H1 (cell line): ENCODE results near the gene C17orf50. TPM values are rescaled to one million over a fixed set of nuclear protein-coding genes. Genes with fewer than 3 reads are reported as not detected.

Experiments
- CTCF ChIA-PET: fragments of 300-600 bp; sonication (Branson Sonifier 250); formaldehyde crosslinking; loops from one replicate; lab custom pipeline; 2021; ENCODE audit not compliant: partially characterized antibody; lab: Charles Lee
- POLR2A ChIA-PET: fragments of 300-600 bp; sonication (Branson Sonifier 250); formaldehyde crosslinking; loops from one replicate; lab custom pipeline; 2021; ENCODE audit warnings: inconsistent platforms; ENCODE audit not compliant: partially characterized antibody; lab: Charles Lee
- DNase-seq, 2 experiments: peaks; one replicate each; pipeline versions ENCODE4 v3.0.0 to v3.0.0-alpha.2; 2010 to 2022; ENCODE audit warnings: low spot score in 2 of 2, low read depth in 1 of 2, mixed read lengths in 1 of 2
- FAIRE-seq: peaks from 2 replicates; lab custom pipeline; 2011; peaks lifted over from hg19 to GRCh38; lab: Jason Lieb, UNC
- H2AFZ ChIP-seq: 2 replicates; pipeline ENCODE4 v1.8.1; 2012; ENCODE audit warnings: low read length, inconsistent platforms
- H2AK5ac ChIP-seq: 2 replicates; pipeline ENCODE4 v1.6.1; 2013; ENCODE audit warnings: low read depth, low read length
- H2BK120ac ChIP-seq: replicated peaks from 2 replicates; pipeline ENCODE3; 2013; ENCODE audit warnings: low read depth, low read length, inconsistent platforms
- H2BK12ac ChIP-seq: 2 replicates; pipeline ENCODE4 v1.6.1; 2013; ENCODE audit warnings: low read depth, low read length
- H2BK15ac ChIP-seq: 2 replicates; pipeline ENCODE4 v1.6.1; 2013; ENCODE audit warnings: low read length
- H2BK20ac ChIP-seq: 2 replicates; pipeline ENCODE4 v1.6.1; 2013; ENCODE audit warnings: low read length
- H2BK5ac ChIP-seq: 2 replicates; pipeline ENCODE4 v1.6.1; 2013; ENCODE audit warnings: low read depth, low read length
- H3K14ac ChIP-seq: 2 replicates; pipeline ENCODE4 v1.6.1; 2013; ENCODE audit warnings: inconsistent platforms; ENCODE audit not compliant: insufficient read length
- H3K18ac ChIP-seq: 2 replicates; pipeline ENCODE4 v1.6.1; 2013; ENCODE audit warnings: low read length; ENCODE audit errors: extremely low read depth
- H3K23ac ChIP-seq: 2 replicates; pipeline ENCODE4 v1.6.1; 2013; ENCODE audit warnings: inconsistent platforms; ENCODE audit not compliant: insufficient read length
- H3K23me2 ChIP-seq: 2 replicates; pipeline ENCODE4 v1.6.1; 2013; ENCODE audit warnings: low read depth, low read length
- H3K27ac ChIP-seq: 2 replicates; pipeline ENCODE4 v1.6.1; 2011; ENCODE audit warnings: low read depth, low read length, inconsistent platforms
- H3K27me3 ChIP-seq, 4 experiments: replicated peaks in 1 of 4; 1 replicate in 1 of 4; 2 replicates in 3 of 4; pipeline versions ENCODE4 v1.6.1 to v1.8.1; 2011 to 2013; ENCODE audit warnings: low read length in 3 of 4, mild to moderate bottlenecking in 3 of 4, inconsistent platforms in 2 of 4, mixed read lengths in 2 of 4, moderate library complexity in 1 of 4; ENCODE audit not compliant: control insufficient read depth in 3 of 4, insufficient read depth in 3 of 4; ENCODE audit errors: extremely low read depth in 1 of 4
- H3K36me3 ChIP-seq, 4 experiments: 2 replicates each; pipeline versions ENCODE4 v1.6.1 to v1.8.1; 2011 to 2013; ENCODE audit warnings: mild to moderate bottlenecking in 4 of 4, low read length in 3 of 4, moderate library complexity in 2 of 4, control low read depth in 1 of 4, inconsistent platforms in 1 of 4; ENCODE audit not compliant: insufficient read depth in 4 of 4, control insufficient read depth in 2 of 4
- H3K4ac ChIP-seq: replicated peaks from 2 replicates; pipeline ENCODE3; 2013; ENCODE audit warnings: low read length, low read depth, mixed read lengths, inconsistent platforms; ENCODE audit not compliant: insufficient read length
- H3K4me1 ChIP-seq, 4 experiments: replicated peaks in 1 of 4; 1 replicate in 1 of 4; 2 replicates in 3 of 4; pipeline versions ENCODE4 v1.6.1 to v1.8.1; 2011 to 2013; ENCODE audit warnings: low read length in 3 of 4, inconsistent platforms in 2 of 4, mixed read lengths in 1 of 4; ENCODE audit not compliant: insufficient read depth in 4 of 4, control insufficient read depth in 3 of 4
- H3K4me2 ChIP-seq, 2 experiments: 2 replicates each; pipeline versions ENCODE4 v1.6.1 to v1.8.1; 2011 to 2013; ENCODE audit warnings: low read depth in 2 of 2, low read length in 2 of 2, control low read depth in 1 of 2, inconsistent platforms in 1 of 2, mild to moderate bottlenecking in 1 of 2; ENCODE audit not compliant: insufficient read depth in 1 of 2
- H3K4me3 ChIP-seq, 4 experiments: fragments of 200-600, 300-600 bp in 1 of 4; sonication (generic), shearing (Covaris generic), sonication (Bioruptor Twin) in 1 of 4; 2 replicates each; pipeline versions ENCODE4 v1.5.1 to v1.8.1; 2011 to 2016; ENCODE audit warnings: low read length in 4 of 4, low read depth in 3 of 4, control low read depth in 2 of 4, inconsistent platforms in 2 of 4, mild to moderate bottlenecking in 2 of 4, mixed read lengths in 1 of 4, moderate library complexity in 1 of 4; ENCODE audit not compliant: insufficient read depth in 2 of 4; ENCODE audit errors: extremely low read depth in 1 of 4
- H3K56ac ChIP-seq: replicated peaks from 2 replicates; pipeline ENCODE3; 2013; ENCODE audit warnings: low read depth, mild to moderate bottlenecking, mixed read lengths, low read length, inconsistent platforms; ENCODE audit not compliant: insufficient read length
- H3K79me1 ChIP-seq: 2 replicates; pipeline ENCODE4 v1.6.1; 2013; ENCODE audit warnings: low read depth, low read length, control low read depth
- H3K79me2 ChIP-seq, 2 experiments: 2 replicates each; pipeline versions ENCODE4 v1.6.1 to v1.8.1; 2012 to 2013; ENCODE audit warnings: low read length in 2 of 2, mild to moderate bottlenecking in 2 of 2, inconsistent platforms in 1 of 2; ENCODE audit not compliant: insufficient read depth in 2 of 2, control insufficient read depth in 1 of 2
- H3K9ac ChIP-seq, 4 experiments: replicated peaks in 1 of 4; 1 replicate in 1 of 4; 2 replicates in 3 of 4; pipeline versions ENCODE4 v1.6.1 to v1.8.1; 2011 to 2013; ENCODE audit warnings: low read depth in 3 of 4, low read length in 3 of 4, control low read depth in 2 of 4, mild to moderate bottlenecking in 2 of 4, moderate library complexity in 2 of 4, inconsistent platforms in 1 of 4; ENCODE audit errors: extremely low read depth in 1 of 4
- H3K9me3 ChIP-seq, 2 experiments: 2 replicates each; pipeline versions ENCODE4 v1.6.1 to v1.8.1; 2012 to 2013; ENCODE audit warnings: mild to moderate bottlenecking in 2 of 2, moderate library complexity in 2 of 2, control low read depth in 1 of 2, inconsistent platforms in 1 of 2, low read depth in 1 of 2, low read length in 1 of 2, mixed read lengths in 1 of 2; ENCODE audit not compliant: insufficient read depth in 2 of 2
- H4K20me1 ChIP-seq, 2 experiments: replicated peaks in 1 of 2; 2 replicates each; pipeline versions ENCODE3 to v1.8.1; 2011 to 2013; ENCODE audit warnings: inconsistent platforms in 2 of 2, low read length in 2 of 2, mild to moderate bottlenecking in 1 of 2; ENCODE audit not compliant: insufficient read depth in 2 of 2, control insufficient read depth in 1 of 2
- H4K5ac ChIP-seq: 2 replicates; pipeline ENCODE4 v1.6.1; 2013; ENCODE audit warnings: low read length, low read depth, mixed read lengths, inconsistent platforms; ENCODE audit not compliant: insufficient read length
- H4K8ac ChIP-seq: 2 replicates; pipeline ENCODE4 v1.8.0; 2013; ENCODE audit warnings: mild to moderate bottlenecking, moderate library complexity, low read length, inconsistent platforms; ENCODE audit not compliant: insufficient read depth; ENCODE audit errors: extremely low read depth
- H4K91ac ChIP-seq: replicated peaks from 2 replicates; pipeline ENCODE3; 2013; ENCODE audit warnings: low read length, mixed read lengths, inconsistent platforms; ENCODE audit not compliant: insufficient read length
- EGR1 ChIP-seq: IDR thresholded peaks from 2 replicates; pipeline ENCODE4 v1.6.1; 2011; ENCODE audit warnings: low read depth, low read length, borderline replicate concordance
- GABPA ChIP-seq: IDR thresholded peaks from 2 replicates; pipeline ENCODE4 v1.6.1; 2011; ENCODE audit warnings: mild to moderate bottlenecking, low read length, moderate library complexity, borderline replicate concordance; ENCODE audit not compliant: insufficient read depth
- HDAC6 ChIP-seq: IDR thresholded peaks from one replicate; pipeline ENCODE4 v1.7.1; 2012; ENCODE audit warnings: low read depth, mild to moderate bottlenecking, inconsistent platforms, low read length, moderate library complexity
- JUND ChIP-seq: IDR thresholded peaks from 2 replicates; pipeline ENCODE4 v1.6.1; 2011; ENCODE audit warnings: mild to moderate bottlenecking, improper control_type of control experiment, low read length
- KDM5A ChIP-seq: fragments of 200-600 bp; IDR thresholded peaks from 2 replicates; pipeline ENCODE4 v1.7.1; 2012; ENCODE audit warnings: mild to moderate bottlenecking, low read length, inconsistent platforms, mixed read lengths
- SIN3A ChIP-seq, 2 experiments: IDR thresholded peaks in 1 of 2; conservative IDR thresholded peaks in 1 of 2; 2 replicates each; pipeline ENCODE4 v1.6.1; 2011 to 2012; ENCODE audit warnings: low read length in 2 of 2, improper control_type of control experiment in 1 of 2, low read depth in 1 of 2, mild to moderate bottlenecking in 1 of 2
- SP1 ChIP-seq: IDR thresholded peaks from 2 replicates; pipeline ENCODE4 v1.6.1; 2011; ENCODE audit warnings: low read depth, low read length
- SP2 ChIP-seq: IDR thresholded peaks from 2 replicates; pipeline ENCODE4 v1.6.1; 2012; ENCODE audit warnings: mild to moderate bottlenecking, low read length, inconsistent platforms
- TAF1 ChIP-seq: IDR thresholded peaks from 2 replicates; pipeline ENCODE4 v1.6.1; 2011; ENCODE audit warnings: mild to moderate bottlenecking, low read depth, low read length
- TAF7 ChIP-seq: optimal IDR thresholded peaks from 2 replicates; pipeline ENCODE3; 2011; ENCODE audit warnings: low read depth, mild to moderate bottlenecking, inconsistent platforms, low read length, moderate library complexity, borderline replicate concordance
- TCF12 ChIP-seq: IDR thresholded peaks from 2 replicates; pipeline ENCODE4 v1.6.1; 2011; ENCODE audit warnings: low read depth, mild to moderate bottlenecking, low read length
- YY1 ChIP-seq: IDR thresholded peaks from 2 replicates; pipeline ENCODE4 v1.6.1; 2011; ENCODE audit warnings: low read depth, mild to moderate bottlenecking, low read length
- WGBS, 2 experiments: shearing (Covaris generic) in 1 of 2; methylation state at CpG; one replicate each; pipeline versions ENCODE4 v1.1.6 to v1.1.7; 2013 to 2015; ENCODE audit warnings: low lambda C conversion rate in 2 of 2, mixed read lengths in 2 of 2, inconsistent platforms in 1 of 2, low coverage in 1 of 2, missing lambda C conversion rate in 1 of 2; ENCODE audit not compliant: insufficient replicate concordance in 2 of 2, insufficient coverage in 1 of 2, insufficient read length in 1 of 2; ENCODE audit errors: extremely low coverage in 1 of 2, missing lambda C conversion rate in 1 of 2; 5-methylcytosine and 5-hydroxymethylcytosine counted together
- polyA plus RNA-seq, 7 experiments: library from polyadenylated mRNA; depleted of rRNA in 3 of 7; stranded (reverse) in 5 of 7; unstranded in 2 of 7; fragments of >200 nt in 5 of 7; fragments of 200-250 nt in 2 of 7; gene quantifications; 1 replicate in 5 of 7; 2 replicates in 1 of 7; 4 replicates in 1 of 7; pipeline versions ENCODE4 v1.2.1 to v1.2.3, GENCODE V29; 2011 to 2013; ENCODE audit warnings: missing spikeins in 2 of 7, mixed read lengths in 2 of 7
- total RNA-seq: library from RNA; stranded (reverse); fragmentation: NEBNext Ultra II Directional; extraction: Animal tissue kit (Norgen Biotek cat#: 25700); gene quantifications from 2 replicates; pipeline ENCODE4 v1.2.1, GENCODE V29; 2021

The C17orf50 gene
- total and polyA plus RNA-seq, 2 of the 8 experiments (the other 6 are each of a cell fraction or from before 2014, with no cell fraction given) = 0.12 TPM; not detected in 1

DNA sequence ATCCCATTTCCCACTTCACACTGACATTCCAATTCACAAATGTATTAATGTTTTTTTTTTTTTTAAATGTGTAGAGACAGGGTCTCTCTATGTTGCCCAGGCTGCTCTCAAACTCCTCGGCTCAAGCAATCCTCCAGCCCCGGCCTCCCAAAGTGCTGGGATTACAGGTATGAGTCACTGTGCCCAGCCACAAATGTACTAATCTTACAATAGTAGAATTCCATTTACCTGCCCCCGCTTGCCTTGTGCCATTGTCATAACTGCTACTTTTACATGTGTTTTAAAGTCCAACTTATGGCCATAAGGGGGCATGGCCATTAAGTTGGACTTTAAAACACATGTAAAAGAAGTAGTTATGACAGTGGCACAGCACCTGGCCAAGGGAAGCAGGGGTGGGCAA lies 30.2 kb downstream of the C17orf50 start:
- H3K23me2 ChIP-seq = peaks cover 11% of the 10 kb centered on the region; the same call in 1 of the 2 replicates
- no peak overlapping the region for H3K23ac ChIP-seq
- H4K5ac ChIP-seq = no peak overlapping the region
- no peaks in the 10 kb centered on the region for H3K9me3 ChIP-seq
- no peak overlapping the region for H3K14ac ChIP-seq
- WGBS, 2 experiments = 95% methylated on average over 3 of the region's 3 CpGs; no CpG with 5 or more reads in 1 of the 2 experiments
- H2BK5ac ChIP-seq = no peak overlapping the region
- H2BK15ac ChIP-seq = no peak overlapping the region
- no peak overlapping the region for H3K18ac ChIP-seq
- no peak overlapping the region for H3K4ac ChIP-seq
- ChIA-PET POLR2A (interaction anchor here (7.5 kb wide), 1 partner anchor 19 kb away, joined by 50 read pairs; the partner anchor contains the start of gene TAF15), CTCF (interaction anchor here (4.1 to 11.7 kb wide), 2 partner anchors 14 to 24 kb away, joined by 37 to 179 read pairs; partner anchors contain the start of gene C17orf50)
- H2BK12ac ChIP-seq = no peak overlapping the region
- H3K4me2 ChIP-seq = no peak overlapping the region
- H3K27me3 ChIP-seq = peaks cover 16 to 33% (median 31%) of the 10 kb centered on the region in 4 experiments
- H3K27ac ChIP-seq = no peak overlapping the region
- H3K79me1 ChIP-seq = no peaks in the 10 kb centered on the region
- no peak overlapping the region for H2AFZ ChIP-seq
- no peak overlapping the region for H2BK20ac ChIP-seq
- H3K9ac ChIP-seq = no peak overlapping the region
- peaks cover 0 to 2% of the 10 kb centered on the region in 2 experiments for H4K20me1 ChIP-seq
- H4K8ac ChIP-seq = no peak overlapping the region
- no peak overlapping the region for H3K56ac ChIP-seq
- peaks cover 0 to 10% (median 5%) of the 10 kb centered on the region in 4 experiments; a peak in 5 of 7 replicates for H3K4me1 ChIP-seq
- no peak overlapping the region for H4K91ac ChIP-seq
- no peak overlapping the region for H2AK5ac ChIP-seq
- H2BK120ac ChIP-seq = no peak overlapping the region
- FAIRE-seq (no peak), DNase-seq (no peak)
- TF ChIP-seq EGR1 = no peak
- TF ChIP-seq SP2 = no peak
- TF ChIP-seq TCF12 = no peak
- no peak for TF ChIP-seq GABPA
- no peak for TF ChIP-seq TAF1
- no peak for TF ChIP-seq JUND
- no peak for TF ChIP-seq SP1
- no peak for TF ChIP-seq YY1
- TF ChIP-seq HDAC6 = no peak
- no peak for TF ChIP-seq TAF7
- no peak for TF ChIP-seq KDM5A
- TF ChIP-seq SIN3A (conservative IDR thresholded peaks at IDR 0.05 in 1 of 2, IDR thresholded peaks at IDR 0.05 in 1 of 2; ENCODE audit: low read depth in 1 of 2, low read length in 2 of 2) = no peak
- no peaks in the 10 kb centered on the region for H3K79me2 ChIP-seq
- no peak overlapping the region for H3K4me3 ChIP-seq
- H3K36me3 ChIP-seq = no peaks in the 10 kb centered on the region
